Transverse colon (tissue), 3 donors: ENCODE data around the gene LYPD6.

ENCODE experiments used
- POLR2A ChIP-seq: fragments of 450-650 bp; IDR thresholded peaks from one replicate; pipeline ENCODE4 v1.6.1; 2016; ENCODE audit warnings: antibody characterized with exemption, mild to moderate bottlenecking, moderate library complexity
- TF ChIP-seq, protein P1 (sequence below), 5 experiments: fragments of 200-600 bp in 3 of 5; fragments of 450-650 bp in 2 of 5; sonication (generic) in 3 of 5; IDR thresholded peaks; 1 replicate in 2 of 5; 2 replicates in 3 of 5; pipeline ENCODE4 v1.5.1; 2016 to 2017; ENCODE audit warnings: antibody characterized with exemption in 5 of 5, inconsistent platforms in 3 of 5, mild to moderate bottlenecking in 2 of 5, moderate library complexity in 1 of 5

DNA sequence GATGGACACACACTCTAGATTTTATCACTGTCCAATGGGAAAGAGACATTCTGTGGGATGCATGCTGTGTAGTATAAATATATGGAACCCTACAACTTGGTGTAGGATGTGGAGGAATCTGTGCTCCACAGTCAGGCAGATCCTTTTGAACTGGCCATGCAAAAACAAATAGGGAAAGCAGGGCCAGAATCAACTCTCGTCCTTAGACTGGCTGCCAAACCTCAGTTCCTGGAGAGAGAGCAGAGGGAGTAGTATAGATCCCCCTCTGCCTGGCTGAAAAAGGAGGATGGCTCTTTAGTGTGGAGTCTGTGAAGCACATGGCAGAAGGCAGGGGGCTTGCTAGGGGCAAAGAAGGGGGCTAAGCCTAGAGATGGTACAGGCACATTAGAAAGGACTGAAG is 84.7 kb downstream of the LYPD6 start:
- TF ChIP-seq POLR2A, result no peak
- TF ChIP-seq, protein P1, sequence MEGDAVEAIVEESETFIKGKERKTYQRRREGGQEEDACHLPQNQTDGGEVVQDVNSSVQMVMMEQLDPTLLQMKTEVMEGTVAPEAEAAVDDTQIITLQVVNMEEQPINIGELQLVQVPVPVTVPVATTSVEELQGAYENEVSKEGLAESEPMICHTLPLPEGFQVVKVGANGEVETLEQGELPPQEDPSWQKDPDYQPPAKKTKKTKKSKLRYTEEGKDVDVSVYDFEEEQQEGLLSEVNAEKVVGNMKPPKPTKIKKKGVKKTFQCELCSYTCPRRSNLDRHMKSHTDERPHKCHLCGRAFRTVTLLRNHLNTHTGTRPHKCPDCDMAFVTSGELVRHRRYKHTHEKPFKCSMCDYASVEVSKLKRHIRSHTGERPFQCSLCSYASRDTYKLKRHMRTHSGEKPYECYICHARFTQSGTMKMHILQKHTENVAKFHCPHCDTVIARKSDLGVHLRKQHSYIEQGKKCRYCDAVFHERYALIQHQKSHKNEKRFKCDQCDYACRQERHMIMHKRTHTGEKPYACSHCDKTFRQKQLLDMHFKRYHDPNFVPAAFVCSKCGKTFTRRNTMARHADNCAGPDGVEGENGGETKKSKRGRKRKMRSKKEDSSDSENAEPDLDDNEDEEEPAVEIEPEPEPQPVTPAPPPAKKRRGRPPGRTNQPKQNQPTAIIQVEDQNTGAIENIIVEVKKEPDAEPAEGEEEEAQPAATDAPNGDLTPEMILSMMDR (IDR thresholded peaks at IDR 0.05), result no peak
